Ectodermal cell (in vitro differentiated cells): ENCODE data around the gene MCM7.

ENCODE experiments used
- H3K27ac ChIP-seq: 2 replicates; pipeline ENCODE4 v1.7.0; 2013; ENCODE audit warnings: mild to moderate bottlenecking, low read depth, low read length; ENCODE audit not compliant: insufficient read depth, poor library complexity, severe bottlenecking
- H3K27me3 ChIP-seq: 2 replicates; pipeline ENCODE4 v1.7.0; 2013; ENCODE audit warnings: mild to moderate bottlenecking, low read length; ENCODE audit not compliant: insufficient read depth, control insufficient read depth, poor library complexity, severe bottlenecking
- H3K36me3 ChIP-seq: one replicate; pipeline ENCODE4 v1.7.0; 2013; ENCODE audit warnings: low read length; ENCODE audit not compliant: control insufficient read depth, insufficient read depth
- H3K4me1 ChIP-seq: one replicate; pipeline ENCODE4 v1.7.0; 2013; ENCODE audit warnings: low read length; ENCODE audit not compliant: control insufficient read depth, insufficient read depth
- H3K4me3 ChIP-seq: 2 replicates; pipeline ENCODE4 v1.7.0; 2013; ENCODE audit warnings: low read depth, low read length, control low read depth; ENCODE audit not compliant: insufficient read depth
- H3K9me3 ChIP-seq: 2 replicates; pipeline ENCODE4 v1.7.0; 2013; ENCODE audit warnings: mild to moderate bottlenecking, low read length, moderate library complexity; ENCODE audit not compliant: control insufficient read depth
- WGBS, 2 experiments: methylation state at CpG; one replicate each; pipeline ENCODE4 v1.1.7; 2013; ENCODE audit warnings: missing lambda C conversion rate in 2 of 2; 5-methylcytosine and 5-hydroxymethylcytosine counted together

MCM7 gene

GRCh38 chr7:100107890-100108289 is 6.7 kb upstream of the MCM7 start:
- H3K36me3 ChIP-seq, result peaks cover 54% of the 10 kb centered on the region
- no peaks in the 10 kb centered on the region for H3K27me3 ChIP-seq
- H3K9me3 ChIP-seq, result no peaks in the 10 kb centered on the region
- no peak overlapping the region for H3K4me3 ChIP-seq
- 94 to 96% methylated on average over 11 of the region's 11 CpGs for WGBS, 2 experiments
- H3K27ac ChIP-seq, result no peak overlapping the region
- H3K4me1 ChIP-seq, result no peaks in the 10 kb centered on the region

DNA sequence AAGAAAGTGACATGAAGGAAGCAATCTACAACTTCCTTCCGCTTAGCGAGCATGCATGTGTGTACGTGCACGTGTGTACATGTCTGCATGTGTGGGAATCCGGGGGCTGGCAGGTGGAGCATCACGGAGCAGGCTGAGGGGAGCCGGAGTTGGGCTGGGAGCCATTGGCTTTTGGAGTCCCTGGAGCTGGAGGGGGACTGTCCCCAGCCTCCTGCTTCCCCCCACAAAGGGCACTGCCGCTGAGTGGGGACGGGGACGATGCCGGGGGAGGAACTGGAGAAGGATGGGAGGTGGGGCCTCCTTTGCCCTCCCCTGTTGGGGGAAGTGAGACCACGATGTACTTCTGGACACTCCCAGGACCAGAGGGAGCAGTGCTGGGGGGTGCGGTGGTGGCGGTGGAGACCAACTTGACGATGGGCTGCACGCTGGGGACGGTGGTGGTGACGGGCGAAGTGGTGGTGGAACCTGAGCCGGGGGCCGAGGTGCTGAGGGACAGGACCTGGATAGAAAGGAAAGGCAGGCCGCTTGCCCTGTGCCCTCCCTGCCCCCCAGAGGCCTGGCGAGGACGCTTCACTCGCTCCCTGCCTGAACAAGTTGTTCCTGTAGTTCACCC is 6.0 kb upstream of the MCM7 start:
- 94 to 96% methylated on average over 25 of the region's 25 CpGs for WGBS, 2 experiments
- Histone ChIP-seq H3K9me3 (no peaks in the 10 kb centered on the region), H3K4me1 (no peaks in the 10 kb centered on the region), H3K4me3 (no peak overlapping the region), H3K36me3 (peaks cover 53% of the 10 kb centered on the region), H3K27ac (no peak overlapping the region), H3K27me3 (no peaks in the 10 kb centered on the region)

- H3K4me1 ChIP-seq, result no peaks in the 10 kb centered on the region
- H3K27me3 ChIP-seq, result no peaks in the 10 kb centered on the region
- no peak overlapping the region for H3K4me3 ChIP-seq
- 95 to 96% methylated on average over 17 of the region's 17 CpGs for WGBS, 2 experiments
- H3K36me3 ChIP-seq, result peaks cover 49% of the 10 kb centered on the region
- H3K9me3 ChIP-seq, result no peaks in the 10 kb centered on the region
- H3K27ac ChIP-seq, result no peak overlapping the region
These were observed 5.4 kb upstream of the MCM7 start for GRCh38 chr7:100106633-100107032.

DNA sequence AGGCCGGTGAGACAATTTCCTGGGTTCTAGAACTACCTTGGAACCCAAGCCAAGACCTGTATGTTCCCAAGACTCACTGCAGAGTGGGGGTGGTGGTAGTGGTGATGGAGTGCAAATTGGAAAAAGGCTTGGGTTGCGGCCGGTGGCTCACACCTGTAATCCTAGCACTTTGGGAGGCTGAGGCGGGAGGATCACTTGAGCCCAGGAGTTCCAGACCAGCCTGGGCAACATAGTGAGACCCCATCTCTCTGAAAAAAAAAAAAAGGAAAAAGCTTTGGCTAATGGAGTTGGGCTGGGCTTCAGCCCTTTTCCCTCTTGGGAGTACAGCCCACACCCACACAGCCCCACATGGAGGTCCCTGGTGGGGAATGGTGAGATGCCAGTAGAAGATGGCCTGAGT is 4.3 kb upstream of the MCM7 start:
- no peaks in the 10 kb centered on the region for H3K9me3 ChIP-seq
- H3K4me1 ChIP-seq, result no peaks in the 10 kb centered on the region
- H3K27me3 ChIP-seq, result no peaks in the 10 kb centered on the region
- 97% methylated on average over 4 of the region's 4 CpGs for WGBS, 2 experiments
- H3K36me3 ChIP-seq, result peaks cover 42% of the 10 kb centered on the region
- no peak overlapping the region for H3K4me3 ChIP-seq
- no peak overlapping the region for H3K27ac ChIP-seq

- Histone ChIP-seq H3K27me3 (no peaks in the 10 kb centered on the region), H3K4me3 (peak overlapping the region; percentile 100), H3K9me3 (no peaks in the 10 kb centered on the region), H3K4me1 (peaks cover 16% of the 10 kb centered on the region), H3K27ac (no peak overlapping the region), H3K36me3 (peaks cover 44% of the 10 kb centered on the region)
- WGBS, 2 experiments, result 86 to 91% methylated on average over 17 of the region's 17 CpGs
These were observed 2.0 kb upstream of the MCM7 start for GRCh38 chr7:100102950-100103840.

GRCh38 chr7:100100420-100101015 is 679 bp downstream of the MCM7 start:
- Histone ChIP-seq H3K36me3 (peaks cover 52% of the 10 kb centered on the region), H3K4me1 (peaks cover 16% of the 10 kb centered on the region), H3K27me3 (no peaks in the 10 kb centered on the region), H3K4me3 (peak overlapping the region; percentile 100), H3K9me3 (no peaks in the 10 kb centered on the region), H3K27ac (peak overlapping the region; percentile 99)
- WGBS, 2 experiments, result 0% methylated on average over 61 of the region's 61 CpGs

GRCh38 chr7:100099452-100099851 is 1.7 kb downstream of the MCM7 start:
- H3K4me1 ChIP-seq, result peaks cover 16% of the 10 kb centered on the region
- no peaks in the 10 kb centered on the region for H3K27me3 ChIP-seq
- peaks cover 54% of the 10 kb centered on the region for H3K36me3 ChIP-seq
- peak overlapping the region; percentile 100 for H3K4me3 ChIP-seq
- peak overlapping the region; percentile 99 for H3K27ac ChIP-seq
- 88 to 91% methylated on average over 12 of the region's 12 CpGs for WGBS, 2 experiments
- H3K9me3 ChIP-seq, result no peaks in the 10 kb centered on the region

DNA sequence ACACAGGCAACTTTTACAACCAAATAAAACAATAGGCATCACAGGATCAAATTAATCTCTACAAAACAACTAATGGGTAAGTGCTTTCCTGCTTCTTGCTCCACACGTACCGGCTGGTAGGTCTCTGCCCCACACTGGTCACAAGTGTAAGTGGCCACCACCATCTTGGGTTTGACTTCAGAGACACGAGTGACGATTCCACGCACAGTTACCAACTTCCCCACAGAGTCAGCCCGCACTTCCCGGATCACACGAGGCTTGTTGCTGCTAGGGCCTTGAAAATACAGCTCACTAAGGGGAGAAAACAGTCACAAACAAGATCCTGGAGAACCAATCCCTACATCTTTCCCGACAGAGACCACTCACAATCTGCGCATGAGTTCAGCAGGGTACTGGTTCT is 2.3 kb downstream of the MCM7 start:
- Histone ChIP-seq H3K4me3 (peak overlapping the region; percentile 100), H3K4me1 (peaks cover 16% of the 10 kb centered on the region), H3K27ac (peak overlapping the region; percentile 47), H3K9me3 (no peaks in the 10 kb centered on the region), H3K27me3 (no peaks in the 10 kb centered on the region), H3K36me3 (peaks cover 59% of the 10 kb centered on the region)
- 95 to 97% methylated on average over 10 of the region's 10 CpGs for WGBS, 2 experiments

DNA sequence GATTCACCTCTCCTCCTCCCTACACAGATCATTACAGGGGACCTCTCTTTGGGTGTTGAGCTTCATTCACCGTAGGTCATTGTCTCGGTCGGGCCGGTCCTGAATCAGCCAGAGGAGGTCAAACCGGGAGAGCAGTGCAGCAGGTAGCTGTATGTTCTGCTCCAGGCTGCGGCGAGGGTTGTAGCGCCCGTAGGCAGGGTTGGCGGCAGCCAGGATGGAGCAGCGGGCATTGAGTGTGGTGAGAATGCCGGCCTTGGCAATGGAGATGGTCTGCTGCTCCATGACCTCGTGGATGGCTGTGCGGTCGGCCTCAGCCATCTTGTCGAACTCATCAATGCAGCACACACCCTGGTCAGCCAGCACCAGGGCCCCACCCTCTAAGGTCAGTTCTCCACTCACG is 5.5 kb downstream of the MCM7 start:
- Histone ChIP-seq H3K36me3 (peaks cover 83% of the 10 kb centered on the region), H3K27me3 (no peaks in the 10 kb centered on the region), H3K9me3 (no peaks in the 10 kb centered on the region), H3K4me1 (peaks cover 16% of the 10 kb centered on the region), H3K27ac (peak overlapping the region; percentile 20), H3K4me3 (no peak overlapping the region)
- 96% methylated on average over 17 of the region's 17 CpGs for WGBS, 2 experiments

- 95 to 96% methylated on average over 9 of the region's 9 CpGs for whole genome bisulfite sequencing, 2 experiments
- Histone ChIP-seq H3K36me3 (peaks cover 83% of the 10 kb centered on the region), H3K9me3 (no peaks in the 10 kb centered on the region), H3K4me1 (peaks cover 16% of the 10 kb centered on the region), H3K27me3 (no peaks in the 10 kb centered on the region), H3K4me3 (no peak overlapping the region), H3K27ac (peak overlapping the region; percentile 20)
These were observed 5.9 kb downstream of the MCM7 start for GRCh38 chr7:100095289-100095688.
